Stimulated activated CD8-positive, alpha-beta memory T cell treated with anti-CD3 and anti-CD28 coated beads, Interleukin-15, amount 100 ng/mL, for 4 hours (primary cell): ENCODE results near the gene SLC30A9.

Experiments
- DNase-seq, 2 donors: peaks; one replicate each; pipeline ENCODE4 v3.0.0-alpha.2; 2020; ENCODE audit warnings: low read depth in 2 of 2

Gene SLC30A9

DNA sequence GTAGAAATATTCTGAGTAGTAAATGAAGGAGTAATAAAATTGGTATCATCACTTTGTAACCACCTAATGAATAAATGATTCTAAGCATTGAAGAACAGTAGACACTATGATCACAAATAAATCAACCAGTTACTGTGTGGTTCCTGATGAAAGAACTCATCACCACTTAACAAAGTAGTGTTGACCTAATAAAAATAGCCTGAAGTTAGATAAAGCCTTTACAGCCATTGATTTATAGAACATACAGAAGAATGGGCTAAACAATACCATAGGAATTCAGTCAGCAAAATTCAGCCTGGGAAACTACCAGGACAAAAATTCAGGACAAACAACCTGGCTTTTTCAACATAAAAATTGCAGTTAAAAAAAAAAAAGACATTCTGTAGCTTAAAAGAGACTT, 9.0 kb downstream of the SLC30A9 start:
- no peak for DNase-seq

GRCh38 chr4:42008011-42008786, 17.9 kb downstream of the SLC30A9 start:
- DNase-seq, result no peak

- DNase-seq, result no peak
These were observed 25.1 kb downstream of the SLC30A9 start for GRCh38 chr4:42015438-42015837.

DNA sequence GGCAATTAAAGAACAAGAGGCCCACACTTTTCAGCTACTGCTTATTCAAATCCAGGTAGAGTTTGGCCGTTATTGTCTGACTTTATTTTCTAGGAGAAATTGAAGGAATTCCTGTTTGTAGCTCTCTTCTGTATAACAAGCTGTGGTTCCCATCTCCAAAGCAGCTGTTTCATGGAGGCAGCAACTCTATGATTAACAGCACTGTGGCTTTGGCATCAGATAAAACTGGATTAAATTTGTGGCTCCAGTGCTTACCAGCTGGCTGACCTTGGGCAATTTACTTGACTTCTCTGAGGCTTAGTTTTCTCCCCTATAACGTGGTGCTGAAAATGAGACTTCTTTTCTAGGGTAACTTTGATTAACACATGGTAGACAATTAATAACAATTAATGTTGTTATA, 28.1 kb downstream of the SLC30A9 start:
- DNase-seq, result no peak

GRCh38 chr4:42048394-42048793, 58.1 kb downstream of the SLC30A9 start:
- DNase-seq, result no peak

- DNase-seq, result no peak
These were observed 60.4 kb downstream of the SLC30A9 start for GRCh38 chr4:42050516-42051249.

DNA sequence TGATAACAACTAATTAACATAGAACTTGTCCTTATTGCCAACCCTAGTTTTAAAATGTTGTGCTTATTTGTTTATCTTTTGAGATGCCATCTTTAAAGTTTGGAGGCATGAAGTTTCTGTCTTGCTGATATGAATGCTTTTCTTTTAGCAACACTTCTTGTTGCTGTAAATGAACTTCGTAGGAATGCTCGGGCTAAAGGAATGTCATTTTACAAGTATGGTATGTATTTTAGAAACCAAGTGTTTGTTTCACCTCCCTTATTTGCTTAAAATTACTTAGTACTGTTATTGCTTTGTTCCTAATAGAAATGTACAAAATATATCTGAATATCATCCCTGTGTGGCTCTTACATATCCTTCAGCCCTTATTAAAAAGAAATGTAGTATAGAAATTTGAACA, 76.1 kb downstream of the SLC30A9 start:
- DNase-seq, result no peak

DNA sequence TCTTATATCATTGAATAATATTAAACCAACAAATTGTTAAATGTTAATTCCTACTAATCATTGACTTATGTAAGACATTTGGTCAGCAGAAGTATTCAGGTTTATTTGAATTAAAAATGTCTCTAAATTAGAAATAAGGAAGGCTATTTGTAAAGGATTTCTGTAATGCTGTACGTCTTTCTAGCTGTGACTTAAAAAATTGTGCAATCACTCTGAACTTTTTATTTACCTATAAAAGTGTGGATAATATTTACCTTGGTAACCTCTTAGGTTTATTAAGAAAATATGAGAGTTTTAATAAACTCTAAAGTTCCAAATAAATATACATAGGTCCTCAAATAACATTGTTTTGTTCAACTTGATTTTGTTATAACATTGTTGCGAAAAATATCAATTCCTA, 76.9 kb downstream of the SLC30A9 start:
- DNase-seq, result no peak

DNA sequence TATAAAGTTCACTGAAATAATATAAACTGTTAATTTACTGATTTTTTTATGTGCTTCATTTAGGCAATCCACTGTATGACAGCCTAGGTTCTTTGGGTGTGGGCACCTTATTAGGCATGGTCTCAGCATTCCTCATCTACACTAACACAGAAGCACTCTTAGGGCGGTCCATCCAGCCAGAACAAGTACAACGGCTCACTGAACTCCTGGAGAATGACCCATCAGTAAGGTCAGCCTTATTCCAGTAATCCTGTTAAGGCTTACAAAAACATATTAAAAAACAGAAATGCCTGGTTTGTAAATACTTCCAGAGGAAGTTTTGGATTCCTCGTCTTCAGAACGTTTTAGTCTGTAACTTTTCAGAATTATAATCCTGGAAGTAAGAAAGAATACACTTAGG, 80.1 kb downstream of the SLC30A9 start:
- DNase-seq, result no peak

- DNase-seq, result no peak
These were observed 84.0 kb downstream of the SLC30A9 start for GRCh38 chr4:42074294-42074693.

- DNase-seq, result no peak
These were observed 88.0 kb downstream of the SLC30A9 start for GRCh38 chr4:42078184-42078801.

GRCh38 chr4:42080306-42080705, 90.0 kb downstream of the SLC30A9 start:
- no peak for DNase-seq

DNA sequence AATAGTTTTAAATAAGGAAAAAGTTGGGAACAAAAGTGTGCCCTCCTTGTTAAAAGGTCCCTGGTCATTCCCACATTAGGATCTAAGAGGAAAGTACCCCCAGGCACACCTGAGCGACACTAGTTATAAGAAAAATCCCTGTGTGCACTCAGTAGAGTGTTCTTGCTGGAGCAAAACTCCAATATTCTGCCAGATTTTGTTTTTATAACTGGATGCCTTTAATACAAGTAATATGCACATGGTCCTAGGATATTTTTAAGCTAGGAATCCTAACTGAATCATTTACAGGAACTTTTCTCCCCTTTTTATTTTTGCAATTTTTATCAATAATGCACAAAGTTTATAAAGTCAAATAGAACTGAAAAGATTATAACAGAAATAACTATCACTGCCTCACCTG, 93.5 kb downstream of the SLC30A9 start:
- no peak for DNase-seq

DNA sequence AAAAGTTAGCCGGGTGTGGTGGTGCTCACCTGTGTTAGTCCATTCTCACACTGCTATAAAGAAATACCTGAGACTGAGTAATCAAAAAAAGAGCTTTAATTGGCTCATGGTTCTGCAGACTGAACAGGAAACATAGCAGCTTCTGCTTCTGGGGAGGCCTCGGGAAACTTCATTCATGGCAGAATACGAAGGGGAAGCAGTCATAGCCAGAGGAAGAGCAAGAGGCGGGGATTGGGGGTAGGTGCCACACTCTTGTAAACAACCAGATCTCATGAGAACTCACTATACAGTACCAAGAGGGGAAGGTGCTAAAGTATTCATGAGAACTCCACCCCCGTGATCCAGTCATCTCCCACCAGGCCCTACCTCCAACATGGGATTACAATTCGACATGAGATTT, 98.1 kb downstream of the SLC30A9 start:
- no peak for DNase-seq

- DNase-seq, result no peak
These were observed 111.2 kb downstream of the SLC30A9 start for GRCh38 chr4:42101446-42101975.

DNA sequence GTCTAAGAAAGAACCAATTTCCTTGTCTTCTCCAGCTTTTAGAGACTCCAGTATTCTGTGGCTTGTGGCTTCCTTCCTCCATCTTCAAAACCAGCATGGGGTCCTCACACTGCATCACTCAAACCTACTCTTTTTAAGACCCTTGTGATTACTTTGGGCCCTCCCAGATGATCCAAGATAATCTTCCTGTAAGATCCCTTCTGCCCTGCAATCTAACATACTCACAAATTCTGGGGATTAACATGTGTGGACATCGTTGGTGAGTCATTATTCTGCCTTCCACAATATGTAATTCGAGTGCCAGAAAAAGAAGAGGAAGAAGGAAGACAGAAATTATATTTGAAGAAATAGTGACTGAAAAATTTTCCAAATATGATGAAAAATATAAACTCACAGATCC, 114.2 kb downstream of the SLC30A9 start:
- no peak for DNase-seq

DNA sequence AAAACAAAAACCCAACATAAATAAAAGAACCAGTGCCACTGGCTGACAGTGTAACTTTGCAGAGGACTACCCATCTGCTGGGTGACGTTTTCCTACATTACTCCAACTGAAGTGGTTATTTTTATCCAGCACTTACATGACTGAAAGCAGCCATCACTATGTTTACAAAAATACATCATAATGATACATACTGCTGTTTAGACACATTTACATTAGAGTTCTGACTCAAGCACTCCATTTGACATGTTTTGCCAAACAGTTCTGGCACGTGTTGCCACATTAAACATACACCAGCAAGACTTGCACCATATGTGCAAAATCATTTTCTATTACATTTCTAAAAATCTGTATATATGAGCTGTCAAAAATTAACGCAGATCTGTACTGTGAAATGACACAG, 122.5 kb downstream of the SLC30A9 start:
- DNase-seq, result no peak

GRCh38 chr4:42119886-42120285, 129.6 kb downstream of the SLC30A9 start:
- DNase-seq, result no peak

DNA sequence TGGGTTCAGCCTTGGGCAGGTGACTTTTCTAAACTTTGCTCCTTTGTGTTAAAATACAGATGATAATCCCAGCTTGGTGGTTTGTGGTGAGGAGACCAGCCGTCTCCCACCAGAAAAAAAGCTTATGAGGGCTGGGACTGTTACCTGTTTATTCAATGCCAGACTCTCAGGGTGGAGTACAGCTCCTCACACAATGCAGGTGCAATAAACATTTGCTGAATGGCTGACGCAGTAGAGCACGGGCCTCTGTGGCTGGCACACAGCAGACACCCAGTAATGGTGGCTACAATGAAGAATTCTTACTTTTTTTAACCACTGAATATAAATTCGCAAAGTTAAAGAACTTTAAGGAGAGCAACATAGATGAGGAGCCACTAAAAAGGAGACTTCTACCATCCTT, 131.9 kb downstream of the SLC30A9 start:
- DNase-seq, result no peak

- no peak for DNase-seq
These were observed 132.8 kb downstream of the SLC30A9 start for GRCh38 chr4:42123071-42123644.

GRCh38 chr4:42132099-42132498, 141.8 kb downstream of the SLC30A9 start:
- DNase-seq, result no peak

GRCh38 chr4:42133006-42133405, 142.7 kb downstream of the SLC30A9 start:
- no peak for DNase-seq
